Liver (tissue), 9 donors: Measurements from ENCODE around the gene TRAPPC3L. TPM values are rescaled to one million over a fixed set of nuclear protein-coding genes. Genes with fewer than 3 reads are reported as not detected.

ENCODE experiments used
- DNase-seq: peaks from one replicate; pipeline ENCODE4 v3.0.0-alpha.2; 2017; ENCODE audit warnings: low spot score
- H3K27ac ChIP-seq, 2 donors: one replicate each; pipeline ENCODE4 v1.7.0; 2013; ENCODE audit warnings: inconsistent platforms in 2 of 2, low read length in 2 of 2, control low read depth in 1 of 2, low read depth in 1 of 2, mild to moderate bottlenecking in 1 of 2
- H3K27me3 ChIP-seq, 4 donors: one replicate each; pipeline versions ENCODE4 v1.6.1 to v1.7.0; 2013; ENCODE audit warnings: low read length in 3 of 4, inconsistent platforms in 1 of 4, mild to moderate bottlenecking in 1 of 4, moderate library complexity in 1 of 4; ENCODE audit not compliant: control insufficient read depth in 4 of 4, insufficient read depth in 4 of 4
- H3K36me3 ChIP-seq, 4 donors: one replicate each; pipeline versions ENCODE4 v1.6.1 to v1.7.0; 2013; ENCODE audit warnings: low read length in 3 of 4, mild to moderate bottlenecking in 3 of 4, low read depth in 1 of 4, moderate library complexity in 1 of 4; ENCODE audit not compliant: control insufficient read depth in 4 of 4, insufficient read depth in 3 of 4
- H3K4me1 ChIP-seq, 4 donors: one replicate each; pipeline versions ENCODE4 v1.6.1 to v1.7.0; 2013; ENCODE audit warnings: low read length in 3 of 4, mild to moderate bottlenecking in 3 of 4, moderate library complexity in 1 of 4; ENCODE audit not compliant: control insufficient read depth in 4 of 4, insufficient read depth in 4 of 4
- H3K4me3 ChIP-seq, 3 donors: one replicate each; pipeline versions ENCODE4 v1.6.1 to v1.7.0; 2013; ENCODE audit warnings: low read length in 3 of 3, control low read depth in 1 of 3, low read depth in 1 of 3, mild to moderate bottlenecking in 1 of 3
- H3K9ac ChIP-seq, 2 donors: one replicate each; pipeline ENCODE4 v1.7.0; 2013; ENCODE audit warnings: low read length in 2 of 2, mild to moderate bottlenecking in 2 of 2, moderate library complexity in 2 of 2, control low read depth in 1 of 2, low read depth in 1 of 2
- H3K9me3 ChIP-seq, 4 donors: one replicate each; pipeline versions ENCODE4 v1.6.1 to v1.7.0; 2013; ENCODE audit warnings: low read length in 3 of 4; ENCODE audit not compliant: control insufficient read depth in 4 of 4
- CTCF ChIP-seq: fragments of 150-350 bp; IDR thresholded peaks from 2 replicates; pipeline ENCODE4 v1.5.1; 2017; ENCODE audit warnings: improper control_type of control experiment, low read depth, low read length; ENCODE audit not compliant: missing input control
- EGR1 ChIP-seq, 2 donors: IDR thresholded peaks; 2 replicates each; pipeline ENCODE4 v1.6.1; 2016 to 2018; ENCODE audit warnings: antibody characterized with exemption in 2 of 2, low read depth in 2 of 2
- FOXA1 ChIP-seq: IDR thresholded peaks from 2 replicates; pipeline ENCODE4 v1.6.1; 2016; ENCODE audit warnings: antibody characterized with exemption
- FOXA2 ChIP-seq: IDR thresholded peaks from 2 replicates; pipeline ENCODE4 v1.6.1; 2016; ENCODE audit warnings: antibody characterized with exemption
- GABPA ChIP-seq, 2 donors: IDR thresholded peaks in 1 of 2; conservative IDR thresholded peaks in 1 of 2; 2 replicates each; pipeline ENCODE4 v1.6.1; 2016; ENCODE audit warnings: antibody characterized with exemption in 2 of 2, mild to moderate bottlenecking in 1 of 2, moderate library complexity in 1 of 2
- HNF4A ChIP-seq, 2 donors: conservative IDR thresholded peaks; 2 replicates each; pipeline ENCODE4 v1.6.1; 2016; ENCODE audit warnings: antibody characterized with exemption in 2 of 2, mild to moderate bottlenecking in 2 of 2
- JUND ChIP-seq, 2 donors: IDR thresholded peaks; 2 replicates each; pipeline ENCODE4 v1.6.1; 2016; ENCODE audit warnings: antibody characterized with exemption in 2 of 2
- MAX ChIP-seq: IDR thresholded peaks from 2 replicates; pipeline ENCODE4 v1.6.1; 2016; ENCODE audit warnings: antibody characterized with exemption
- NR2F2 ChIP-seq: IDR thresholded peaks from 2 replicates; pipeline ENCODE4 v1.6.1; 2016; ENCODE audit warnings: antibody characterized with exemption
- RAD21 ChIP-seq, 2 donors: IDR thresholded peaks; 2 replicates each; pipeline ENCODE4 v1.6.1; 2016; ENCODE audit warnings: antibody characterized with exemption in 2 of 2, mild to moderate bottlenecking in 2 of 2
- RXRA ChIP-seq, 2 donors: IDR thresholded peaks; 2 replicates each; pipeline ENCODE4 v1.6.1; 2017 to 2018; ENCODE audit warnings: antibody characterized with exemption in 2 of 2, mild to moderate bottlenecking in 1 of 2
- SP1 ChIP-seq: IDR thresholded peaks from 2 replicates; pipeline ENCODE4 v1.6.1; 2018; ENCODE audit warnings: antibody characterized with exemption, mild to moderate bottlenecking
- TAF1 ChIP-seq: conservative IDR thresholded peaks from 2 replicates; pipeline ENCODE4 v1.6.1; 2016; ENCODE audit warnings: antibody characterized with exemption, mild to moderate bottlenecking
- YY1 ChIP-seq: IDR thresholded peaks from 2 replicates; pipeline ENCODE4 v1.6.1; 2016; ENCODE audit warnings: antibody characterized with exemption, mild to moderate bottlenecking
- ZBTB33 ChIP-seq: IDR thresholded peaks from 2 replicates; pipeline ENCODE4 v1.6.1; 2016; ENCODE audit warnings: antibody characterized with exemption
- WGBS: extraction: QIAGEN DNeasy Blood & Tissue Kit; methylation state at CpG from one replicate; pipeline ENCODE4 v1.1.7; 2013; 5-methylcytosine and 5-hydroxymethylcytosine counted together
- polyA plus RNA-seq, 2 donors: library from polyadenylated mRNA; stranded (reverse) in 1 of 2; unstranded in 1 of 2; fragments of 200-250 nt in 1 of 2; fragments of >200 nt in 1 of 2; fragmentation: Nextera tagmentation in 1 of 2; extraction: Ambion mirVana in 1 of 2; gene quantifications; one replicate each; pipeline versions ENCODE4 v1.2.1 to v1.2.3, GENCODE V29; 2013 to 2015
- total RNA-seq, 2 donors: library from RNA; depleted of rRNA; stranded (reverse); fragments of >200 nt; gene quantifications; one replicate each; pipeline ENCODE4 v1.2.3, GENCODE V29; 2014
- TF ChIP-seq, protein P1 (sequence below): IDR thresholded peaks from 2 replicates; pipeline ENCODE4 v1.6.1; 2016; ENCODE audit warnings: antibody characterized with exemption, mild to moderate bottlenecking
- TF ChIP-seq, protein P2 (sequence below): IDR thresholded peaks from 2 replicates; pipeline ENCODE4 v1.6.1; 2016; ENCODE audit warnings: antibody characterized with exemption
- donor health status: healthy.
- donor health status: healthy.
- donor health status: healthy.
- donor health status: healthy.
- donor health status: healthy.

The TRAPPC3L gene
- total RNA-seq = under 1 TPM; 0.08 to 0.19 TPM
- polyA plus RNA-seq = under 1 TPM; 0.14 to 0.21 TPM

- Histone ChIP-seq H3K4me1 (peaks cover 0 to under 1% (median 0%) of the 10 kb centered on the region in 4 donors), H3K36me3 (no peaks in the 10 kb centered on the region), H3K9ac (no peak within 1 kb of the TSS), H3K27ac (no peak within 1 kb of the TSS), H3K9me3 (no peaks in the 10 kb centered on the region), H3K27me3 (peaks cover 0 to 4% (median 0%) of the 10 kb centered on the region in 4 donors), H3K4me3 (no peak within 1 kb of the TSS)
- TF ChIP-seq, protein P1, sequence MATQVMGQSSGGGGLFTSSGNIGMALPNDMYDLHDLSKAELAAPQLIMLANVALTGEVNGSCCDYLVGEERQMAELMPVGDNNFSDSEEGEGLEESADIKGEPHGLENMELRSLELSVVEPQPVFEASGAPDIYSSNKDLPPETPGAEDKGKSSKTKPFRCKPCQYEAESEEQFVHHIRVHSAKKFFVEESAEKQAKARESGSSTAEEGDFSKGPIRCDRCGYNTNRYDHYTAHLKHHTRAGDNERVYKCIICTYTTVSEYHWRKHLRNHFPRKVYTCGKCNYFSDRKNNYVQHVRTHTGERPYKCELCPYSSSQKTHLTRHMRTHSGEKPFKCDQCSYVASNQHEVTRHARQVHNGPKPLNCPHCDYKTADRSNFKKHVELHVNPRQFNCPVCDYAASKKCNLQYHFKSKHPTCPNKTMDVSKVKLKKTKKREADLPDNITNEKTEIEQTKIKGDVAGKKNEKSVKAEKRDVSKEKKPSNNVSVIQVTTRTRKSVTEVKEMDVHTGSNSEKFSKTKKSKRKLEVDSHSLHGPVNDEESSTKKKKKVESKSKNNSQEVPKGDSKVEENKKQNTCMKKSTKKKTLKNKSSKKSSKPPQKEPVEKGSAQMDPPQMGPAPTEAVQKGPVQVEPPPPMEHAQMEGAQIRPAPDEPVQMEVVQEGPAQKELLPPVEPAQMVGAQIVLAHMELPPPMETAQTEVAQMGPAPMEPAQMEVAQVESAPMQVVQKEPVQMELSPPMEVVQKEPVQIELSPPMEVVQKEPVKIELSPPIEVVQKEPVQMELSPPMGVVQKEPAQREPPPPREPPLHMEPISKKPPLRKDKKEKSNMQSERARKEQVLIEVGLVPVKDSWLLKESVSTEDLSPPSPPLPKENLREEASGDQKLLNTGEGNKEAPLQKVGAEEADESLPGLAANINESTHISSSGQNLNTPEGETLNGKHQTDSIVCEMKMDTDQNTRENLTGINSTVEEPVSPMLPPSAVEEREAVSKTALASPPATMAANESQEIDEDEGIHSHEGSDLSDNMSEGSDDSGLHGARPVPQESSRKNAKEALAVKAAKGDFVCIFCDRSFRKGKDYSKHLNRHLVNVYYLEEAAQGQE = no peak
- TF ChIP-seq EGR1 (IDR thresholded peaks at IDR 0.05; ENCODE audit: low read depth in 2 of 2) (no peak), TAF1 (no peak), FOXA1 (no peak), NR2F2 (no peak), RXRA (IDR thresholded peaks at IDR 0.05) (no peak), GABPA (IDR thresholded peaks at IDR 0.05 in 1 of 2, conservative IDR thresholded peaks at IDR 0.05 in 1 of 2) (no peak), ZBTB33 (no peak), SP1 (no peak)
- DNase-seq = no peak
- WGBS = 78% methylated on average over 4 of the region's 4 CpGs
Measured at GRCh38 chr6:116545651-116546050, at the start of gene TRAPPC3L. Gene TRAPPC3L, minus strand, starts transcription at chr6:116545684. Its CDS starts 170 bp downstream, at chr6:116545514.

DNA sequence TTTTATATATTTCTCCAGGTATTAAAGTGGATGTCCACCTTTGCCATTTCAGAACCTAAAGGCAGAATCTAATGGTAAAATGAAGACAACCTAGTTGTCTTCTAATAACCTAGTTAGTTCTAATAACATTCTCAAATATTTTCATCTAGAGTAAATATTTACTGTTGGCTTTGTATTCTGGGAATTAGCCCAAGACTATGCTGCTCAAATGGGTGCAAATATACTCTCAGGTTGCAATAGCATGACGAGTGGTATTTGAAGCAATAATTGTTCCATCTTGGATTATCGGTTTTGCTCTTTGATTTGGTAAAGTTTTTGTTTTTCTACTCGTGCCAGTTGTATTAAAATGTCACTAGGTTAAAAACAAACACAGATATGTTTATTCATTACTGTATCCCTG, 49.8 kb upstream of the TRAPPC3L start:
- Histone ChIP-seq H3K27ac (no peak overlapping the region), H3K36me3 (peaks cover 3 to 44% (median 36%) of the 10 kb centered on the region in 4 donors), H3K4me1 (no peaks in the 10 kb centered on the region), H3K9ac (no peak overlapping the region), H3K9me3 (no peaks in the 10 kb centered on the region), H3K27me3 (no peaks in the 10 kb centered on the region), H3K4me3 (no peak overlapping the region)
- no peak for DNase-seq
- 89% methylated on average over 3 of the region's 3 CpGs for WGBS
- TF ChIP-seq TAF1 (no peak), EGR1 (IDR thresholded peaks at IDR 0.05; ENCODE audit: low read depth in 2 of 2) (no peak), NR2F2 (no peak), MAX (no peak), FOXA2 (no peak), RAD21 (IDR thresholded peaks at IDR 0.05) (no peak), ZBTB33 (no peak), JUND (IDR thresholded peaks at IDR 0.05) (no peak), RXRA (IDR thresholded peaks at IDR 0.05) (no peak), YY1 (no peak), FOXA1 (no peak), HNF4A (conservative IDR thresholded peaks at IDR 0.05) (no peak), GABPA (IDR thresholded peaks at IDR 0.05 in 1 of 2, conservative IDR thresholded peaks at IDR 0.05 in 1 of 2) (no peak), SP1 (no peak), CTCF (no peak)
- TF ChIP-seq, protein P1 = no peak
- TF ChIP-seq, protein P2, sequence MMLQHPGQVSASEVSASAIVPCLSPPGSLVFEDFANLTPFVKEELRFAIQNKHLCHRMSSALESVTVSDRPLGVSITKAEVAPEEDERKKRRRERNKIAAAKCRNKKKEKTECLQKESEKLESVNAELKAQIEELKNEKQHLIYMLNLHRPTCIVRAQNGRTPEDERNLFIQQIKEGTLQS = no peak
